Amniotic stem cell (primary cell): Measurements from ENCODE around the gene ABLIM1.

ENCODE experiments used
- DNase-seq: peaks from one replicate; lab custom pipeline; 2025; lab: John Stamatoyannopoulos, UW

The ABLIM1 gene

DNA sequence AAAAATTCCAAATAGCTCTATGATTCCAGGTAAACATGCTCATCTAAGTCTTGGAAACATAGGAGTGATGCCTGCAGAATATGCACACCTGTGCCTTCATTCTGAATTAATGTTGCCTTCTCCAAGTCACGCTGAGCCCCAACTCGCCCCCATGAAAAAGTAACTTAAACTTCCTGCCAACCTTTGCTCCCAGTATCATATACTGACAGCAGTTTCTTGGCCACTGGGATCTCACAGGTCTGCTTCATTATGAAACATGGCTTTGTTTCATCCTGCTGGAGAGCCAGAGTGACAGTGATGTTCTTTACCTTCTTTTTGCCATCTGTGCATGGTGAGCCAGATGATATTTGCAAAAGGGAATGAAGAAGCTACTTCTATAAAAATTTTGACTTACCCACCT, 34.9 kb downstream of the ABLIM1 start:
- DNase-seq: no peak

DNA sequence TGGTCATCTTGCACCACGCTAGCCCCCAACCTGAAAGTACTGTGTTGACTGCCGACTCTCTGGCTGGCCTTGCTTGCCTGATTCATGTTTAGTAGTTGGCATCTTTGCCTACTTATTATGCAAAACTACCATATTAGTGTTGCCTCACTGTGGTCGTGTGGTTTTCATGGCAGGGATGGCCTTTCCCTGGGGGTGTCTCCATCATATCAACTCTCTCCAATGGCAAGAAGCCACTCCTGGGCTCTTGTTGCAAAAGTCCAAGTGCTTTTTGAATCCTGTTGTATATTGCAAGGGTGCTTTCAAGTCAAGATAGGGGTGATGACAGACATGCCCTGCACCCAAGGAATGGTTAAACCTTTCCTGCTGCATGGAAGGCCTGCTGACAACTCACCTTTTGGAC, 39.4 kb downstream of the ABLIM1 start:
- DNase-seq: no peak

DNA sequence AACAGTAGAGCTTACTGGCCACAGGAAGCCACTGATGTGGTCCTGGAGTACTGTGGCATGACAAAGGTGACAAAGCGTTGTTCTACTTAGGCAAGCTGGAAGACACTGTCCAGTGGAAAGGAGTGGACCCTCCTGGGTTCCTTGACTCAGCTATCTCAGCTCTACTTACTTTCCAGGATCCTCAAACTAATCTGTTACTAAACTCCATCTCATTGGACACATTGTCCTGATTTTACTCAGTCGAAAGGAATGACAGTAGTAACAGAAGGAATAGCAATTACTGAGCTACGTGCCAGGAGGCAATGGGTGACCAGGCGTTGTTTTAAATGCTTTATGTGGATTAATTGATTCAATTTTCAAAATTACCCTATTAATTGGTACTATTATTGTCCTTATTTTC, 41.6 kb downstream of the ABLIM1 start:
- DNase-seq: no peak

DNA sequence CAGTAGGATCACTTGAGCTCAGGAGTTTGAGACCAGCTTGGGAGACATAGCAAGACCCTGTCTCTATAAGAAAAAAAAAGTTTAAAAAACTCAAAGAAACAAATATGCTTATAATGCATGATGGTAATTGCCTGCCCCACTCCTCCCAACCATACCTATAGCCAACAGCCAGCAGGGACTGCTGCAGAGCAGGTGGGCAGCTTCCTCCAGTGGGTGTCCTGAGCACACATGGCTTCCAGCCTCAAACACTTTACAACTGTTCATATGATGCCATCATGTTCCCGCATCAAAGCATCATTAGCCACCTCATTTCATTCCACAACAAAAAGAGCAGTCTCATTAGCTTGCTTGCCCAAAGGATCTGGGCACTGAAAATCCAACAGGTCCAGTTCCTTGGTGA, 42.0 kb downstream of the ABLIM1 start:
- no peak for DNase-seq

DNA sequence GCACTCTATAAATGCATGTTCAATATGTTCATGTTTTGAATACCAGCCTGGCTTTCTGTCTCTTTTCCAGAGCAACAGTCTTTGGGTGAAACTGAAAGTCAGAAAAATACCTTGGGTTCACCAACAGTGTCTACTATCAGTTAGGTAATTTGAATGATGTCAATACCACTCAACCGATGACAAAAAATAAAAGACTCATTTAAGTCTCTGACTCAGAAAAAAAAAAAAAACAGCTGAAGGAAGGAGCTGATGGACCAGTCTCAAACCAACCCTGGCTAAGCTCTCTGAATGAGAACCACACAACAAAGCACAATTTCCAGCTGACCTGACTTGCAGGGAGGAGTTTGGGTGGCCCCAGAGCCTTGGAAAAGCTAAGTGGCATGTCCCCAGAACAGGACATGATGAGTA, 42.5 kb downstream of the ABLIM1 start:
- DNase-seq: no peak

DNA sequence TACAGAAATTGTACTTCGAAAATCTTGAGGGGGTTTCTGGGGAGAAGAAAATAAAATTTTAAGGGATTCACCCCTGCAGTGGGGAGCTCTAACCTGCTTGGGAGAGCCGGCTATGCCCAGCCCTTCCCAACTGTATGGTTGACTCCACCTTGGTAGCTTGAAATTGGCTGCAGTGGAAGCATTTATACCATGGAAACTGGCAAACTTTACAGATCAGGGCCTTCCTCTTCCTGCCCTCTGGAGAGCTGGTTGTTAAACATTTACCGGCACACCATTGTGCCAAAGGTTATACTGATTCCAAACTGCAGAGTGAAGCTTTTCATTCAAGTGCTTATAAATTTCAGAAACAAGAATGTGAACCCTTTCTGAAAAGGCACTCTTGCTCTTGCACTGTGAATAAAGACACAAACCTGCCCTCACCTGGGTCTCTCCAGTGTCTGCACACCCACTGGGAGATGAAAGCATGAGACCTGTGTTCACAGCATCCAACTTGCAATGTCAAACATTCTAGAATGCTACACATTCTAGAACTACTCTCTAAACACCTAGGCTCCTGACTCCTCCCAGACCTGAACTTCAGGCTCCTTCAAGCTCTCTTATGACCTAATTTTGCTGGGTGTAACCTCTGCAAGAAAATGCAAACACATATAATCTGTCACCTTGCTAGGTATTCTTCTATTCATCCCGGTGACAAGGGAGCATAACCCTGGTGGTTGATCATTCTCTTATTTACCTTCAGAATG, 44.7 kb downstream of the ABLIM1 start:
- no peak for DNase-seq

DNA sequence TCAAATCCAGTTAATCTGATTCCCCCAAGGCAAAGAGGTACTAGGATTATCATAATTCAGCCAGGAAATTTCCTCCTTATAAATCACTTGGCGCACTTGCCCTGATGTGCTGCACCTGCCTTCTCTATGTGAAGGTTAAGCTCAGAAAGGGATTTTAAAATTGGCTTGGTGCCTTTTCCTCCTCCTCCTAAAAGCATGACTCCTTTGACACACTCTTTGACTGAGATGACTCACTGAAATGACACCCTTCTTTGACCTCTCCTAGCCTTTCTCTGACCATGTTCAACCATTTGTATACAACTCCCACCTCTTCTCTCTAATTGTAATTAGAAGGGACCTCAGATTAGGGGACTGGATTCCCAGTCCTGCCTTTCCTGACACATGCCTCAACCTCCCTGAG, 46.5 kb downstream of the ABLIM1 start:
- DNase-seq: no peak

DNA sequence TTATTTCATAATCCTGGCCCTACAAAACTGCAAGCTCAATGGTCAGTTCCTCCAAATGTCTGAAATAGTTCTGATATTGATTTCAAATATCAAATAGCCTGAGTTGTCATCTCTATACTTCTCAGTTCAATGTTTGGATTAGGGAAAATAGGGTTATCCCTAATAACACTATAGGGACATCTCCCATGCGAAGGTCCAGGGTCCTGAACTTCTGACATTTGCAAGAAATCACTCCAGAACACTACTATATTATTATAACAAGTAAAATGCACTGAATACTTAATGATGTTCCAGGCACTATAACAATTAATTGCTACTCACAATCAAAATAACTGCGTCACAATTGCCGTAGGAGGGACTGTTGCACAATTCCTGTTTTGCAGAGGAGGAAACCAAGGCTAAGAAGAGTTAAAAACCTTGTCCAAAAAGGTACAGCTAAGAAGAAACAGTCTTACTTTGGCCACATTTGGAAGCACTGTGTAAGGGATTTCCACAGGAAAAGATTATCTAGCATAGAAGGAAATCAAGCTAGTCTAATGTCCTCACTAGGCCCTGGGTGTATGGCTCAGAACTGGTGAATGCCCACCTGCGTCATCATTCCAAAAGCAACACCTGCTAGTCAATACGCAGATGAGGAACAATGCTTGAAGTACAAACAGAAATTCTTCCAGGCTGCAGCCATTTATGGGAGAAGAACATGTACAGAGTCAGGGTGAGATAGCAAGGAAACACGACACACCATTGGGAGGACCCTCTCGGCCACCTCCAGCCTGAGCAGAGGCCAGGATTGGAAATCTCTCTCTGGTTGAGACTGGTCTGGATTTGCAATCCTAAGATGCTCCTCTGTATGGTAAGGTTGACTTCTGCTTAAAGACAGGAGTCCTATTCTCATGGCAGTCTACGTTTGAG, 48.3 kb downstream of the ABLIM1 start:
- DNase-seq: no peak

DNA sequence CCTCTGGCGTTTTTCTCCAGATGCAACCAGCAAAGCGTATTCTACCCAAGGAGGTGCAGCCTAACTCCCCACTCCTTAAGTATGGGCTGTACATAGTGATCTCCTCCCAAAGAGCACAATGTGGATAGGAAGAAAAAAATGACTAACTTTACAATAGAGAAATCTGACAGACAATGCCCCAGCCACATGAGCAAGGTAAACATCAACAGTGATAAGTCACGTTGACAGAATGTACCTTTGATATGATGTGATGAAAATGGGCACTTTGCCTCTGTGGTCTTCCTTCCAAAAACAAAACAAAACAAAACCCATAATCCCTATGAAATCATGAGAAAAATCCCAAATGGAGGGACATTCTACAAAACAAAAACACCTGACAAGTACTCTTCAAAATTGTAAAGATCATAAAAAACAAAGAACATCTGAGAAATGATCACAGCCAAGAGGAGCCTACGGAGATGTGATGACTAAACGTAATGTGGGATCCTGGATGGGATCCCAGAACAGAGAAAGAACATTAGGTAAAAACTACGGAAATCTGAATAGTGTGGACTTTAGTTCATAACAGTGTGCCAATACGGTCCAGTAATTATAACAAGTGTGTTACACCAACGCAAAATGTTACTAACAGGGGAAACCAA, 50.6 kb downstream of the ABLIM1 start:
- DNase-seq: no peak

DNA sequence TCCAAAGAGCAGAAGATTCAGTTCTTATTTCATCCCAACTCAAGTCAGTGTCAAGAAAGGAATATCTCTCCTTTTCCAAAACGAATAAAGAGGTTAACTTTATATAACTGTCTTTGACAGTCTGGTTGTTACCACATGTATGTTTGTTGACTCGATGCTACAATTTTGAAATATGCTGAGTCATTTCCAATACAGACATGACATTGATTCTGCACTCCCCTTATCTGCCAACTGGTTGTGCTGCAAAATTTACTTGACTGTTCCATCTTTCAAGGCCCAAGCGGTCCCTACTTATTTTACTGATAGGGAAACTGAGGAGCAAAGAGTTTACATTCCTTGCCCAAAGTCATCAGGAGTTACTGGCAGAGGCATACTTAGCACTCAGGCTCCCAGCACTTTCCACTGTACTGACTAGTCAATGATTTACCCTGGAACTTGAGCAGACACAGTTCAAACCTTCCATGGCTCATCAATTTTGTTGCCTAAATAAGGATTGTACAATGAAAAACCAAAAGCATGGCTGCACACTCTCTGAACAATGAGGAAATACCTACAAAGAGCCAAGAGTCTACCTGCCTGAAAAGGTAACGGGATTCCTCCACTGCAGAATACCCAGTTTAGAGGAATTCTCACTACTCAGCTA, 52.8 kb downstream of the ABLIM1 start:
- no peak for DNase-seq

DNA sequence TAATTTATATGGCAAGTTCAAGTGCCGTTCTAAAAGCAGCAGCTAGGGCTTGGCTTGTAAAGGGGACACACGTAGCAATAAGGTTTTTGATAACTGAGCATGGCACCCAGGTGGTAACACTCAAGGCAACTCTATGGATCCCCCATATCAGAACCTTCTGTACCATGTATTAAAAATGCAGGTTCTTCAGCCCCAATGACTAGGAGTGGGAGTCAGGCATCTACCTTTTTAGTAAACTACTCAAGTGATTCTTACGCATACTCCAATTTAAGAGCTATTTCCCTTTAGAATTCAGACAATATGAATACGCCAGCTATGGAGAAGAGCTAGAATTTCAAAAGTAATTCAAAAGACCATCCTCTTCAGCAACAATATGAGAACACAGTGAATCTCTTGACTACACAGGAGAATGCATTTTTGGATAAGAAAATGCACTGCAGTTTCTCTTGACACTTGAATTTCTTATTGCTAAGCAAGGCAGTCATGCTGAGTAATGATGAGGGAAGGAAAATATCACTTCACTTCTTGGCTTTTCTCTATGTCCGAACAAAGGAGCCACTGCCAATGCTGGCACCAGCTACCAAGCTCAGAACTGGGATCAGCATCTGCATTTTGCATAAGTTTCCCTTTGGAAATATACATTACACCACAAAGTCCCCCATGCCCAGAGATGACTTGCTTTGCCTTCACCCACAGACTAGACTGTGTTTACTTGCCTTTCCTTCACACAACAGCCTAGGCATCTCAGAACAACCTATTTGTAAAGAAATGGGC, 53.5 kb downstream of the ABLIM1 start:
- no peak for DNase-seq

DNA sequence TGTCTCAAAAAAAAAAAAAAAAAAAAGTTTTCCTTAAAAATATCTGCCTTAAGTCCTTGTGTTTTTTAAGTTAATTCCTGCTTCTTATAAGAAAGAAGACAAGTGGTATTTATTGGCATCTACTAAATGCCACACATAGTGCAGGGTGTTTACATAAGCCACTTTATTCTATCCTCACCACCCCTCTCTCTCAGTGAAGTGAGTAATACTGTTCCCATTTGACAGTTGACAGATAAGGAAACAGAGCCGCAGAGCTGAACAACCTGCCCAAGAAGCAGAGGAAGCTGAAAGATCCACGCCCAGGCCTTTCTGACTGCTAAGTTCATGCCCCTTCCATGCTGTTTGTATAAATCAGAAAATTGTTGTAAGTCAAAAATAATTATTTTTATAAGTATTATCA, 54.1 kb downstream of the ABLIM1 start:
- DNase-seq: no peak

DNA sequence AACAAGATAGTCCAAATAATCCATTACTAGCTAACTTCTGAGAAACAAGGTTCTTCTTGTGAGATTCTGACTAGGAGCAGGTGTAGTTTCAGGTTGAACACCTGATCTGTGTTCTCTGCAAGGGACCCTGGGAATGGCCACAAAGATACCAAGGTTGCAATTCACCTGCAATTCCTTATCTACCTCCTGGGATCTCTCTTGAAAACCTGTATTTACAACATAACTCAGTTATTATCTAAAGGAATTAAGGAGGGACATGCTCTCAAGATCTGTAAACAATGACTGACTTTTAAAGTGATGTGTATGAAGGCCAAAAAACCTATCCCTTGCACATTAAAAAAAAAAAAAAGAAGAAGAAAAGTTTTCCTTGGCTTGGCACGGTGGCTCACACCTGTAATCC, 54.8 kb downstream of the ABLIM1 start:
- DNase-seq: no peak

DNA sequence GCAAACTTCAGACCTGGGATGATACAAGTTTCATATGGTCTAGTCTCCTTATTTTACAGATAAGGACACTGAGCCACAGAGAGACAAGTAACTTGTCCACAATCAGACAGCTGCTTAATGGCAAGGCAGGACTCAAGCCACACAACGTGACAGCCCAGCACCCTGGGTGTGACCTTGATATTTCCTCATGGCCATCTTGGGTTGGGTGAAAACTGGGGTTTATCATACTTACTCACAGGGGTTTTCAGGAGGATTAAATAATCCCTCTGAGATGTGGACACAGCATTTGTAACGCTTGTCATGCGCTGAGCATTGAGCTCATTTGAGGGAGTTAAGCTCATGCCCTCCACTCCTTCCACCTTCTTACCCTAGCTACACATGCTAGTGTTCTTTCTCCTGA, 58.0 kb downstream of the ABLIM1 start:
- DNase-seq: no peak

DNA sequence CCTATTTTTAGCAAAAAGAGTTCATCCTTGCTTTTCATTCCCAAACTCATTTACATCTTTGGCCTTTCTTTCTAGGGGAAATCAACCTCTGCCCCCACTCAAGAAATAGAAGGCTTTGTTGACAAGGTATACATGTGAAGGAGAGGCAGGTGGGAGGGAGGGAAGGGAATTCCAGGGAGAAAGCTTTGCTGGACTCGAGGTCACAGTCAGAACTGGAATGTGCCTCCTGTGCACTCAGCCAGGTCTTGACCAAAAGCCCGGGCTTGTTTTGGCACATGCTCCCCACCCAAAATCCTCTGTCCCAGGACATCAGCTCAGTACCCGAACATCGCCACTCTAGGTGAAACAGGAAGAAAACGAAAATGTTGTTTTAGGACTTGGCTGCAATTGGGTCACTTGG, 61.3 kb downstream of the ABLIM1 start:
- DNase-seq: no peak

DNA sequence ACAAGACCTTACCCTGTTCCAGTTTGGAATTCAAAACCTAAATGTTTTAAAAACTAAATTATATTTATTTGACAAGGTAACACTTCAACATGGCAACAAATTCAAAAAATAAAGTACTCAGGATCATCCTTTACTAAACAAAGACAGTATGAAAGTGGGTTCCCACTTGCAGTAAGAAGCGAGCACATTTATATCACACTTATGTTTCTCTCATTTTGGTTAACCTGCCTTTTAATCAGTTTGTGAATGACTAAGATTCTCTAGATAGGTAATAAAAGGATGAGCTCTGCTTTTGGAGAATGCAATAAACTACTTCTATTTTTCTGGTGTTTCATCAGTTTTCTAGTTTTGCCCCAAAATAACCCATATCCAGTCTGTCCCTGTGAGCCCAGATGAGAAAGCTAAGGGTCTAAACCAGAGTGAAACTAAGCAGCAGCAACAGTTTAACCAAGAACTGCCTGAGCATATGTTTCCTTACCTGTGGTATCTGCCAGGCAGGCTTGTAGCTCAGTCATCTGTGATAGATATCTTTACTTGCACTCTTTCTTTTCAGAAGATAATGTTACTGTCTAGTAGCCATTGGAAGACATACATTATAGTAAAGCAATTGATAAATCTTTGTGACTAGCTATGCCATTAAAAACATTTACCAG, 64.1 kb downstream of the ABLIM1 start:
- no peak for DNase-seq

DNA sequence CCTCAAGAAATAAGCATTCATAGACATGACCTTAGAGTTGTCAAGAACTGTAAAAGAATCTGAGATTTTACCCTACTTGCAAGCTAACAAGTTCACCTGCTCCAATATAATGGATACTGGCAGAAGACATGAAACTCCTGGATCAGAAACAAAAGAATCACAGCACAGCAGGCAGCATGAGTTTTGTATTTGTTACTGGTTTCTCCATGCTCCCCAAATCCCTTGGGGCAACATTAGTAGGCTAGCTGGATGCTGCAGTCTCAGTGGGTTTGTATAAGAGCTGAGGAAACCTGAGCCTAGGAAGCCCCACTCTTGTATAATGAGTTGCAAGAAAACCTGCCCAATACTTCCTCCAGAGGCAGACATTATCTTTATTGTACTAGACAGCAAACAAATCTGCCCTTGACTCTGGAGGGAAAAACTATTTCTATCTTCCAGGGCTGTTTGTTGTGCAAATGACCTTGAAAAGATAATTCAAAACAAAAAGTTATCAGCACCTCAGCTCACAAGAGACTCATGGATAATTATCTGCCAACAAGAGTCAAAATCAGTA, 64.8 kb downstream of the ABLIM1 start:
- DNase-seq: no peak

DNA sequence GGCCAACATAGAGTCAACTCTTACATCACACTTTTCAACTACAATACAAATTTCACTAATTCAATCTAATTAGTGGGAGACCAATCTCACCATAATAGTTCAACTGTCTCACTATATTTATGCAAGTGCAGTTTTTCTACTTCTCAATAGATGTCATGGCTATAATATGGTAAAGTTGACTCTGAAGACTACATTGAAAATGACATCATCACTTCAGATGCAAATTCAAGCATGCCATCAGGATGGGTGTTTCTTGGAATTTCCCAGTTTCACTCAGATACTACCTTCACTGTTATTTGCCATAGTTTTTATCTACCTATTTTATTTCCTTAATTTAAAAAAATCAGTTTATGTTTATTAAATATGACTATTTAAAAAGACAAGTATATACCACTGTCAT, 67.1 kb downstream of the ABLIM1 start:
- no peak for DNase-seq

DNA sequence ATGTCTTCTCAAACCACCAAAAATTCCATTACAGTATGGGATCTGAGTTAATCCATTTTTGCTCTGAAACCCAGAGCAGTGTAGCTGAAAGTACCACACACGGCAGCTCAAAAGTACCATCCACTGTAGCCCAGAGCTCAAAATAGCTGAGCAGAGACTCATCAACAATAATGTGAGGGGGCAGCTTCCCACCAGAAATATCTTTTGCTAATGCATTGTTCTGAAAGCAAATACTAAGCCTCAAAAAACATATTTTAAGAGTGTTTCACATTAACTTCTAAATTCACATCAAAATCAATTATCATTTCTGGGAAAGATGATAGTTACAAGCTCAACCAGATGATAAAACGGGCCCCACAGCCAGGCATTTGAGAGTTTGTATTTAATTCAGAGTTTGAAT, 73.7 kb downstream of the ABLIM1 start:
- DNase-seq: peak; percentile 3

DNA sequence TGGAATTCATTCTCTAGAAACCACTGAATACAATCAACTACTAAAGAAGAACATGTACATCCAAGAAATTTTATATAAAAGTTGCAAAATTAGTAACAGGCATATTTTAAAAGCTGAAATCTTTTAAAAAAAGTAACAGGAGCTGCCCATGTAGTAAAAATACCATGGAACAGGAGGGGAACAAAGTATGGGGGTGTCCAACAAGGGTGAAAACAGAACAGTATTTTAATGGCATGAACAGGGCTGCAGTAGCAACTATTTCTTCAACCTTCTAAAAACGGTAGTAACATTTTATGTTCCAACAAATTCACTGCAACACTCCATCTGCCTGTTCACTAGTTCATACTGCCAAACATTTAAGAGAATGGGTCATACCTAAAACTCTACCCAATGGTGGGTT, 77.0 kb downstream of the ABLIM1 start:
- DNase-seq: no peak

DNA sequence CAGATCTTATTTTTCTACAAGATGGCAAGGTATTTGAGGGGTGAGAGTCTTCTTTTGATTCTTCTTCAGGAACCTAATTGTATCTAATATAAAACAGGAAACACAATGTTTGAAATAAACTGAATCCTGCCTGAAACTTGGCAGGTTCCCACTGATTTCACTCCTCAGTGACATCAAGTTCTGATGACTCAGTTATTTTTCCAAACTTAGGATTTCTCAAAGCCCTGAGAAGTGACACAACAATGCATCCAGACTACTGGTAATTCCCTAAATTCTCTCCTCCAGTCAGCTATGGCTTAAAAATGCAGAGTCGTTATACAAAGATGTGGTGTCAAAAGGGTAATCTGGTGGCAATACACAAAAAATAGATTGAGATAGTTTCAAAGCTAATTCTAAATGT, 80.9 kb downstream of the ABLIM1 start:
- DNase-seq: peak; percentile 61
